OCI-LY7 (cell line): ENCODE results near the gene ZNF681.

Experiments
- CTCF ChIP-seq: fragments of 200-600 bp; sonication (generic); conservative IDR thresholded peaks from 2 replicates; pipeline ENCODE4 v1.5.1; 2014; ENCODE audit warnings: mild to moderate bottlenecking, antibody characterized with exemption, low read length, moderate library complexity, mixed read lengths
- EZH2phosphoT487 ChIP-seq: fragments of 200-600 bp; sonication (generic); IDR thresholded peaks from 2 replicates; pipeline ENCODE4 v1.6.1; 2018; ENCODE audit warnings: low read depth, borderline replicate concordance, mild to moderate bottlenecking, mixed run types, antibody characterized with exemption, low read length, moderate library complexity, mixed read lengths

GRCh38 chr19:23774106-23774505 lies 15.4 kb upstream of the ZNF681 start:
- TF ChIP-seq CTCF (no peak), EZH2phosphoT487 (no peak)
